Activated naive CD4-positive, alpha-beta T cell treated with anti-CD3 and anti-CD28 coated beads for 36 hours (primary cell): ENCODE results near the gene SDK1. TPM values are rescaled to one million over a fixed set of nuclear protein-coding genes. Genes with fewer than 3 reads are reported as not detected.

Experiments used
- CTCF ChIA-PET: fragments of 350-600 bp; sonication (Branson Sonifier 250); formaldehyde crosslinking; loops from one replicate; lab custom pipeline; 2021; ENCODE audit warnings: antibody characterized with exemption; lab: Charles Lee
- DNase-seq: peaks from one replicate; pipeline ENCODE4 v3.0.0-alpha.2; 2020
- H3K27ac Mint-ChIP-seq: one replicate; pipeline ENCODE4 v1.8.0; 2021; ENCODE audit warnings: mild to moderate bottlenecking, mixed read lengths
- H3K27me3 Mint-ChIP-seq: one replicate; pipeline ENCODE4 v1.8.0; 2021; ENCODE audit warnings: low read depth, mixed read lengths
- H3K36me3 Mint-ChIP-seq: one replicate; pipeline ENCODE4 v1.8.0; 2021; ENCODE audit warnings: low read depth, mixed read lengths
- H3K4me1 Mint-ChIP-seq: one replicate; pipeline ENCODE4 v1.8.0; 2021; ENCODE audit warnings: low read depth, mixed read lengths
- H3K4me3 Mint-ChIP-seq: one replicate; pipeline ENCODE4 v1.8.0; 2021; ENCODE audit warnings: mild to moderate bottlenecking, moderate library complexity, mixed read lengths
- H3K9me3 Mint-ChIP-seq: one replicate; pipeline ENCODE4 v1.8.0; 2021; ENCODE audit warnings: mixed read lengths
- intact Hi-C: fragments of 100-400 bp; cut with micrococcal nuclease; formaldehyde crosslinking; loops from one replicate; pipeline ENCODE4 v1.15.1; 2023
- total RNA-seq, 2 experiments: library from RNA; stranded (reverse); gene quantifications; one replicate each; pipeline ENCODE4 v1.2.3, GENCODE V29; 2021

Gene SDK1
- total RNA-seq, 2 experiments from 2014 or later = 1.3 to 2.0 TPM

DNA sequence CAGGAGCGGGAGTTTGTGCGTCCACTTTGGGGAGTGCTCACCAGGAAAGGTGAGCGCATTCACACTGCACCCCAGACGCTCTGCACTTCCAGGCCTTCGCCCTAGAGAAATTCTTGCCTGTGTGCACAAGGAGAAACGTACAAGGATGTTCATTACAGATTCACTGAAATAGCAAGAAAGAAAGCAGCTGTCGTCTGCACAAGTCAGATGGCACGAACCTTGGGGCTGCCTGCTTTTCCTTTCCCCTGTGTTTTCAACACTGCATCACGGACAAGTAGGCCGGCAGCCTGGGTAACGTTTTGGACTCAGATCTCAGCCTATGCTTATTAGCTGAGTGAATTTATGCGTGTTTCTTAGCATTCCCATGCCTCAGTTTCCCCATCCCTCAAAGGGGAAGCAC is 834.2 kb downstream of the SDK1 start:
- Mint-ChIP-seq H3K27ac (no peak overlapping the region), H3K27me3 (no peaks in the 10 kb centered on the region), H3K9me3 (no peaks in the 10 kb centered on the region), H3K4me1 (no peaks in the 10 kb centered on the region), H3K36me3 (no peaks in the 10 kb centered on the region), H3K4me3 (no peak overlapping the region)
- CTCF ChIA-PET = no interaction called here
- DNase-seq = no peak
- intact Hi-C loops = no loop called here

DNA sequence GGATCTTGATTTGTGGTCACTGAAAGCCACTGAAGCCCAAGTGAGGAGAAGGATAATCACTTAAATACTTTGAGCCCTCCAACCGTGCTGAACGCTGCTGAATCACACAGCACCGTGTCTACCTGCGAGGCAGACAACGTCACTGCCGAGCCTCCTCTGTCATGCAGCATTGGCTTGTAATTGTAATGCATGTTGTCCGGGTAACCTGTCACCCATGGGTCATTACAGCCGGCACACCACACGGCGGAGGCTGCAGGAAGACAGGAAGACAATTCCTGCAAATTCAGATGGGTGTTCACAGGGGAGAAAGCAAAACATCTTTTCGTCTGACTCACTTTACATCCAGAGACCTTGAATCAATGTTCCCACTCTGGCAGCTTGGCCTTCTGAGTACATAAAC is 835.0 kb downstream of the SDK1 start:
- no peaks in the 10 kb centered on the region for H3K36me3 Mint-ChIP-seq
- DNase-seq = no peak
- no peaks in the 10 kb centered on the region for H3K4me1 Mint-ChIP-seq
- CTCF ChIA-PET = no interaction called here
- no peaks in the 10 kb centered on the region for H3K9me3 Mint-ChIP-seq
- no peak overlapping the region for H3K27ac Mint-ChIP-seq
- no peaks in the 10 kb centered on the region for H3K27me3 Mint-ChIP-seq
- no peak overlapping the region for H3K4me3 Mint-ChIP-seq
- intact Hi-C loops = no loop called here

DNA sequence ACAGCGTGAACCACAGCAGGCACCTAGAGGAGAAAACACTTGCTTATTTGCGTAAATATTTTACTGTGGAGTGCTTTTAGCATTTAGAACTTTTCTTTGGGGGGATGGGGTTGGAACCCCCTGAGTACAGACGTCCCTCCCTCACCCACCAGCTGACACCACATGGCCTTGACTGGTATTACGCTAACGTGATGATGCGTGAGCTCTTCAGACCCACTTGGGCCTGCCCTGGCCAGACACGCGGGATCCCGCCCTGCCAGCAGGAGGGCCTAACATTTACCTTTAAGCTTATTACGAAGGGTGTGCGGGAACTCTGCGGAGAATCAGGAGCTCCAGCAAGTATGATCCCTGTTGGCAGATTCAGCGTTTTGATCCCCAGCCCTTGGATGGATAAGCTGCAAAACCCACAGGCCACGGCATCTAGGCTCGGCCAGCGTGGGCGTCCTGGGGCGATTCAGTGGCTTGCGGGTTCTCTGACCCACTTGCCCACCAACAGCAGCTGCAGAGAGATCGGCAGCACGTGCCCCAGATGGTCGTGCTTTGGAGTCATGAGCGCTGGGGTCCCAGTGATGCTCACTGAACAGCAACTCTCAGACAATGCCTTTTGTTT is 835.6 kb downstream of the SDK1 start:
- Mint-ChIP-seq H3K27me3 (no peaks in the 10 kb centered on the region), H3K27ac (no peak overlapping the region), H3K4me3 (no peak overlapping the region), H3K9me3 (no peaks in the 10 kb centered on the region), H3K36me3 (no peaks in the 10 kb centered on the region), H3K4me1 (no peaks in the 10 kb centered on the region)
- DNase-seq = no peak
- CTCF ChIA-PET = no interaction called here
- intact Hi-C loops = no loop called here

DNA sequence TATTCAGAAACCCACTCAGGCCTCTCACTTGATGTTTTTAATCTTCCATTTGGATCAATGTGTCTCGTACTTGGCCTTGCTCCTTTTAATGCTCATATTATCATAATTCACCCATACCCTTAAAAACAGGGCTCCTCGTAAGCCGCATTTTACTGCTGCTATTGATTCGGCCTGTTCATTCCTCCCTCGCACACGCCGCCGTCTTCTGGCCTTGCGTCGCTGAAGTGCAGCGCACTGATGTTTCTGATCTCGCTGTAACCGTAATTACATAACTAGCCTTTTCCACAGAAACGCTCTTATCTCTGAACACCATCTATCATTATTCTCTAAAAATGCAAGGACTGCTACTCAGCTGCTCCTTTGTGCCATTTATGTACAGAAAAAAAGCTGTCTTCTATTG is 836.5 kb downstream of the SDK1 start:
- H3K27ac Mint-ChIP-seq = no peak overlapping the region
- no peaks in the 10 kb centered on the region for H3K36me3 Mint-ChIP-seq
- no peak for DNase-seq
- H3K9me3 Mint-ChIP-seq = no peaks in the 10 kb centered on the region
- CTCF ChIA-PET = no interaction called here
- no peak overlapping the region for H3K4me3 Mint-ChIP-seq
- intact Hi-C loops = no loop called here
- H3K4me1 Mint-ChIP-seq = no peaks in the 10 kb centered on the region
- no peaks in the 10 kb centered on the region for H3K27me3 Mint-ChIP-seq

DNA sequence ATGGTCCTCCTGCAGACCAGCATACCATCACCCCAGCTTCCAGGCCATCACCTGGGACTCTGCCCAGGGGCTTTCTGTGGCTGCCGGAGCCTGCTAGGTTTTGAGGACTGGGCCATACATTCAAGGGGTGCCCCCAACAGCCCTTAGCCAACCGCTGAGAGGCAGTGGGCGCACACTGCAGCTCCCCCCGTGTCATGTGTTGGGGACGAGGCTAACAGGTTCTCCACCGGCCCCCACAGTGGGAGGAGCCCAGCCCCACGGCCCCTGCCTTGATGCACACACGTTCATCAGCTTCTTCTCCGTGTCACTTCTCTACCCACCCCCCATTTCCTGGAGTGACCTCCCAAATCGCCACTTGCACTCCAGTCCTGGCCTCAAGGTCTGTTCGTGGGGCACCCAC is 837.8 kb downstream of the SDK1 start:
- H3K27ac Mint-ChIP-seq = no peak overlapping the region
- no peaks in the 10 kb centered on the region for H3K36me3 Mint-ChIP-seq
- H3K27me3 Mint-ChIP-seq = peaks cover 5% of the 10 kb centered on the region
- intact Hi-C loops = no loop called here
- no peaks in the 10 kb centered on the region for H3K4me1 Mint-ChIP-seq
- CTCF ChIA-PET = no interaction called here
- no peak overlapping the region for H3K4me3 Mint-ChIP-seq
- DNase-seq = no peak
- H3K9me3 Mint-ChIP-seq = no peaks in the 10 kb centered on the region

DNA sequence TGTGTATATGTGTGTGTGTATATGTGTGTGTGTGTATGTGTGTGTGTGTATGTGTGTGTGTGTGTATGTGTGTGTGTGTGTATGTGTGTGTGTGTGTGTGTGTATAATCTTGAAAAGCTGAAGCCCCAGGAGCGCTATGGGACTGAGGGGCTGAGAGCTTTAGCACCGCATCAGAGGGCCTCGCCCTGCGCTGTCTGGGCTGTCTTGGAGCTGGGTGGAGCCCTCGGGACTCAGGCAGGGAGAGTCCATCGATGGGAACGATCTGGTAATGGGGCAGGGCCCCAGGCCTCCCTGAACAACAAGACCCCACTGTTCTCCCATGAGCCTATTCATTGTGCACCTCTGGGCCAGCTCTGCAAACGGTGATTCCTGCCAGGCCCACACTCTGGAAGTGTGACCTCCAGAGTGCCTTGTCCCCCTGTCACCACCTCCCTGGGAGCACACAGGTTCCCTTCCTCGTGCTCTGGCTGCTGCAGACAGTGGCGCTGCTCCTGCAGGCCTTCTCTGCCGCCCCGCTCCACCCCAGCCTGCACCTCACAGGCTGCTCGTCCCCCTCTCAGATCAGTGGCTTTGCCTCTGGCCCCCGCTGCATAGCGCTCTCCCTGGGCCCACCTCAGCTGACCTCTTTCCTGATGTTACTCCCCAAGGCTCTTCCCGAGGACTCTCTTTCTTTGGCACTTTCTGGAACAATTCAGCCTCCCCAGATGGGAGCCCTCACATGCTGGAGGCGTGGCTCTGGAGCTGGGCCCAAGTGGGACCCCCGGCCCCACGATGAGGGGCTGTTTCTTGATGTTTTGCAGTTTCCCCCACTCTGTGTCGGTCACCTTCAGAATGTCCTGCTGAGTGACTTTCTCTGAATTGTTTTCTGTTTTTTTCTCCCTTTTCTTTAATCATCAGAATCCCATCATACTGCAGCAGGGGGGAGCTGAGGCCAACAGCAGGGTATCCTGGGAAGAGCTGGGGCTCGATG is 838.9 kb downstream of the SDK1 start:
- H3K9me3 Mint-ChIP-seq = no peaks in the 10 kb centered on the region

DNA sequence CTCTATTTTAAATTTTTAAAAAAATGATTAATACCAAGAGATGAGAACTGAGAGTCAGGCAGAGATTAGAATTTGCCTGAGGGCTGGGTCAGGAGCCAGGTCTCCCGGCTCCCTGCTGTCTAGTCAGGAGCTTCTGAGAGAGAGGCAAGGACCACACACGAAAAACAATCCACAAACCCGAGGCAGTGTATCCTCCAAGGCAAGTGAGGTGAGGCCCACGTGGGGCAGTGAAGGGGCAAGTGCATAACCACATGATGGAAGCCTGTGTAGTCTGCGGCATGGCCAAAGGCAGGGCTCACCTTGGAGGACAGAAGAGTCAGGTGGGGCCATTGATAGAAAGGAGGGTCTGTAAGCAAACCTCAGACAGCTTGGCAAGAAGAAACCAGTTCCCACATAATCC is 839.9 kb downstream of the SDK1 start:
- no peak overlapping the region for H3K4me3 Mint-ChIP-seq

More for the DNA sequence above, 838.9 kb downstream of the SDK1 start:
- intact Hi-C loops = no loop called here
- Mint-ChIP-seq H3K4me3 (no peak overlapping the region), H3K27ac (no peak overlapping the region), H3K4me1 (peaks cover 2% of the 10 kb centered on the region), H3K27me3 (peaks cover 12% of the 10 kb centered on the region), H3K36me3 (no peaks in the 10 kb centered on the region)
- CTCF ChIA-PET = no interaction called here
- DNase-seq = no peak

DNA sequence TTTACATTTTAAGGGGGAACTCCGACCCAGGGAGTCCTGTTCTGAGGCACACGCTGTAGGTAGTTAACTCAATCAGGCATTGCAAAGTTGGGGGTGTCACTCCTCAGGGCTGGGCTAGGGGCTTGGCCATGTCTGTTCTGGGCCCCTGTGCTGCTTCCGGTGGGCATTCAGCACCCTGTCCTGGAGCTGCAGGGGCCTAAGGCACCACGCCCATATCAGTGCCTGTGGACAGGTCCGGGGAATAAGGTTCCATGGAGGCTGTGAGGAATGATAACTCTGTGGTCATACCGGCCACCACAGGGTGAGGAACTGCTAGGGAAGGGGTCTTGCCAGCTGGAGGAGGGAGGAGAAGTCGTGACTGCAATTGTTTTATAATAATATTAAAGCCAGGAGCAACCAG is 842.0 kb downstream of the SDK1 start:
- H3K27me3 Mint-ChIP-seq = peaks cover 16% of the 10 kb centered on the region
- intact Hi-C loops = no loop called here
- H3K36me3 Mint-ChIP-seq = no peaks in the 10 kb centered on the region
- CTCF ChIA-PET = no interaction called here
- H3K9me3 Mint-ChIP-seq = no peaks in the 10 kb centered on the region
- no peak overlapping the region for H3K27ac Mint-ChIP-seq
- H3K4me1 Mint-ChIP-seq = peaks cover 2% of the 10 kb centered on the region
- H3K4me3 Mint-ChIP-seq = no peak overlapping the region
- DNase-seq = no peak

More for the DNA sequence above, 839.9 kb downstream of the SDK1 start:
- CTCF ChIA-PET = no interaction called here
- peaks cover 16% of the 10 kb centered on the region for H3K27me3 Mint-ChIP-seq
- intact Hi-C loops = no loop called here
- H3K36me3 Mint-ChIP-seq = no peaks in the 10 kb centered on the region
- no peaks in the 10 kb centered on the region for H3K9me3 Mint-ChIP-seq
- peaks cover 2% of the 10 kb centered on the region for H3K4me1 Mint-ChIP-seq
- DNase-seq = no peak
- no peak overlapping the region for H3K27ac Mint-ChIP-seq

DNA sequence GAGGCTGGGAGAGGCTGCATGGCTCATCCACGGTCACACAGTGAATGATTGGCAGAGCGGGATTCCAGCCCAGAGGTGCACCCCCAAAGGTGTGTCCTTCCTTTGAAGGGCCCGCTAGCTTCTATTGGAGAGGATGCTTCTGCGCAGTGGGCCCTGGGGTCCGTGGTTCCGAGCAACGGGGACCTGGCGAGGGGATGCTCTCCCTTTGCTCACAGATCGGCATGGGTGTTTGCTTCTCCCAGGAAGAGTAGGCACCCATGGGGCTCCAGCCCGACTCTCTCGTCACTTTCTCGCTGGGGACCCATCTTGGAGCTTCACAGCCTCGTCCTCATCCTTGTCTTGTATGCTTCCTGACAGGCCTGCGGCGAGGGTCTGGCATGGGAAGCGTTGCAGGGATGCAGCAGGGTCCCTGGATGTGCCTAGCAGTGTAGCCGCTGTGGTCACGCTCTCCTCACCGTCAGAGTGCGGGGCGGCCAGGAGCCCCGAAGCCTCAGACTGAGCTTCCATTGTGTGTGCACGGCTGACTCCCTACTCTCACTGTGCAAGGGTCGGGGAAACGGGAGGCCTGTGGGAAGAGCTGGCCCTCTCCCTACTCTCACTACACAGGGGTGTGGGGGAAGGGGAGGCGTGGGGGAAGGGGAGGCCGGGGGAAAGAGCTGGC is 842.6 kb downstream of the SDK1 start:
- H3K4me3 Mint-ChIP-seq = no peak overlapping the region
- H3K27me3 Mint-ChIP-seq = peaks cover 16% of the 10 kb centered on the region
- H3K4me1 Mint-ChIP-seq = peaks cover 2% of the 10 kb centered on the region
- no peaks in the 10 kb centered on the region for H3K9me3 Mint-ChIP-seq
- no peak for DNase-seq
- H3K36me3 Mint-ChIP-seq = no peaks in the 10 kb centered on the region
- CTCF ChIA-PET = no interaction called here
- intact Hi-C loops = no loop called here
- no peak overlapping the region for H3K27ac Mint-ChIP-seq

DNA sequence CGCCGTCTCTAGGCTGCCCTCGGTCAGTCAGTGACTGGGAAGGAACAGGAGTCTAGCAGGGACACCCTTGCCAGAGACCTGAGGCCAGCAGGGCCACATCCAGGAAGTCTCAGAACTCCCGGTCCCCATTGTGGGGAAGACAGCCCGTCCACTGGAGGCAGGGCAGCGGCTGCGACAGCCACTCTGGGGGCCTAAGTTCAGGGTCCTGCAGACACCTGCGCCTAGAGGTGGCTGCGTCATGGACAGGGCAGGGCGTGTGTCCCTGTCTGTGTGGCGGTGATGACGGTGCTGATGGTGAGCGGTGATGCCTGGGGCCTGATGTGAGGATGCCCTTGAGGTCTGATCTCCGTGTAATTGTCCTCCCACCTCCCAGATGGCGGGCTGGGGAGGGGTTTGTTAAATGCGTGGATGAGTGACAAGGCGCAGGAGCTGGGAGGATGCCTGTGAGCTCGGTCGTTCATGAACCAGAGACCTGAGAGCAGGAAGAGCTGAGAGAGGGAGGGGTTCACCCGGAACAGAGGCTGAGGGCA is 843.2 kb downstream of the SDK1 start:
- Mint-ChIP-seq H3K36me3 (no peaks in the 10 kb centered on the region), H3K4me1 (peaks cover 2% of the 10 kb centered on the region), H3K9me3 (no peaks in the 10 kb centered on the region), H3K27me3 (peaks cover 16% of the 10 kb centered on the region), H3K27ac (no peak overlapping the region), H3K4me3 (no peak overlapping the region)
- intact Hi-C loops = no loop called here
- DNase-seq = no peak
- CTCF ChIA-PET = no interaction called here

DNA sequence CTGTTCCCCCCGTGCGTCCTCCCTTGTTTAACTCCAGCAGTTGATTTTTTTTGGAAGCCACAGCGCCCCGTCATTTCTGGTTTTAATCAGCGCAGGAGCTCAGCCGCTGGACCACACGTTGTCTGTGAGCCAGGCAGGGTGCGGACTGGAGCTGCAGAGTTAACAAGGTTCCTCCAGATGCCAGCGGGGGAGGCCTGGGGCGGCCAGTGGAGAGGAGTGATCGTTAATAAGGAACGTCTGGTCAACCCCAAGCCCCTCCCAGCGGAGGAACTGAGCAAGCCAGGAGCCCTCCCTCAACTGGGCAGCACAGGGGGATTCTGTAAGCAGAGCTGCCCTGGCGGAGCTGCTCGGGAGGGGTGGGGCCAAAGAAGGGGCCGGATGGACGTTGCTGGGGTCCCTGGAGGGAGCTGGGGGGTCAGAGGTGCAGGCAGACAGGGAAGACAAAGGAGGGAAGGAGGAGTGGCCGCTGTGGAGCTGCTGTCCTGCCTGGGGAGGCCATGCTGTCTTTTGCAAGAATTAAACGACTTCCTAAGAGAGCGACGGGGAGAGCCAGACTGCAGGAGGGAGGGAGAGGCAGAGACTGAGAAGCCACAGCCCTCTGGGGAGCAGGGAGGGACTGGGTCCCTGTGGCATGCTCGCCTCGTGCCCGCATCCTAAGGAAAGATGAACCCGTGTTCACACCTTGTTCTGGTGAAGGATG is 843.9 kb downstream of the SDK1 start:
- H3K36me3 Mint-ChIP-seq = no peaks in the 10 kb centered on the region
- peaks cover 16% of the 10 kb centered on the region for H3K27me3 Mint-ChIP-seq
- H3K4me1 Mint-ChIP-seq = peaks cover 2% of the 10 kb centered on the region
- DNase-seq = no peak
- CTCF ChIA-PET = no interaction called here
- H3K4me3 Mint-ChIP-seq = no peak overlapping the region
- intact Hi-C loops = no loop called here
- no peaks in the 10 kb centered on the region for H3K9me3 Mint-ChIP-seq
- no peak overlapping the region for H3K27ac Mint-ChIP-seq

DNA sequence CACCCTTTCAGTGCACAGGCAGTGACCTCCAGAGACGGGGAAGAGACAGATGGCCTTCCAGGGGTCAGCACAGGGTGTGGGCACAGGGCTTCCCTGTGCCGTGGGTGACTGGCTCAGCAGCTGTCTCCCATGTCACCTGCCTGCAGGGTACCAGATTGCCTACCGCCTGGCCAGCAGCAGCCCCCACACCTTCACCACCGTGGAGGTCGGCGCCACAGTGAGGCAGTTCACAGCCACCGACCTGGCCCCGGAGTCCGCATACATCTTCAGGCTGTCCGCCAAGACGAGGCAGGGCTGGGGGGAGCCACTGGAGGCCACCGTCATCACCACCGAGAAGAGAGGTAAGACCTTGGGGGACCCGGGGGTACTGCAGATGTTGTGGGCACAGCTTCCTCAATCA is 844.5 kb downstream of the SDK1 start:
- DNase-seq = no peak
- H3K4me3 Mint-ChIP-seq = no peak overlapping the region
- intact Hi-C loops = no loop called here
- H3K4me1 Mint-ChIP-seq = peaks cover 2% of the 10 kb centered on the region
- H3K36me3 Mint-ChIP-seq = no peaks in the 10 kb centered on the region
- H3K27me3 Mint-ChIP-seq = peaks cover 16% of the 10 kb centered on the region
- H3K27ac Mint-ChIP-seq = no peak overlapping the region
- CTCF ChIA-PET = no interaction called here
- H3K9me3 Mint-ChIP-seq = no peaks in the 10 kb centered on the region
